CD1c-positive myeloid dendritic cell (primary cell): Measurements from ENCODE around the gene SPATA31D1.

Experiments used
- DNase-seq: peaks from one replicate; pipeline ENCODE4 v3.0.0-alpha.2; 2016; ENCODE audit errors: extremely low spot score

SPATA31D1 gene

DNA sequence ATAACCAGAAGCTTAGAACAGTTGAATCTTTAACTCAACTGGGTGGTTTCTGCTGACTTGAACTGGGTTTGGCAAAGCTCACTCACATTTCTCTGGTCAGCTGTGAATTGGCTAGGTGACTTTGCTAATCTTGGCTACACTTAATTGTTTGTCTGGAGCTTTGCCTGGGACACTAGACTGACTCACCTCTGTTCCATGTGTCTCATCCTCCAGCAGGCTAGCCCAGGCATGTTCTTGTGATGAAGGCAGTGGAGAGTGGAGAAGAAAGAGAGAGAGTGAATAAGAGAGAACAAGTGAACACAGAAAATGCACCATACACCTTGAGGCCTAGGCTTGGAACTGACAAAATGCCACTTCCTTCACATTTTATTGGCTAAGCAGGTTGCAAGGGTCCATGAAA is 32.6 kb downstream of the SPATA31D1 start:
- no peak for DNase-seq

DNA sequence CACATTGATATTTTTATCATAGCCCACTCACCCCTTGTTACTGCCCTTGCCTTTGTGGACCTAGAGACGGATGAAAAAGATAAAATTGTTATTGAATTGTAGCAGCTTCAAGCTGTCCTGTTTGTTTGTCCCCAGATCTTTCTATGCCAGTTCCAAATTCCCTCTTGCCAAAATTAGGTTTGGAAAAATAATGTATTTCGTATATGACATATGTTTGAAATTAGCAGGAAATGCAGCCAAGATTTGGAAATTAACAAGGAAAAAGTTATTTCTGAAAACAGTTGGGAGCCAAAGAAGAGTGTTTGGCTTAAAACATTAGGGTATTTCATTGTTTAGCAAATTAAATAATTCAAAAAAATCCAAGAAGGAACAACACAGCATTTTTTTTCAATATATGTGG is 33.5 kb downstream of the SPATA31D1 start:
- DNase-seq = no peak

DNA sequence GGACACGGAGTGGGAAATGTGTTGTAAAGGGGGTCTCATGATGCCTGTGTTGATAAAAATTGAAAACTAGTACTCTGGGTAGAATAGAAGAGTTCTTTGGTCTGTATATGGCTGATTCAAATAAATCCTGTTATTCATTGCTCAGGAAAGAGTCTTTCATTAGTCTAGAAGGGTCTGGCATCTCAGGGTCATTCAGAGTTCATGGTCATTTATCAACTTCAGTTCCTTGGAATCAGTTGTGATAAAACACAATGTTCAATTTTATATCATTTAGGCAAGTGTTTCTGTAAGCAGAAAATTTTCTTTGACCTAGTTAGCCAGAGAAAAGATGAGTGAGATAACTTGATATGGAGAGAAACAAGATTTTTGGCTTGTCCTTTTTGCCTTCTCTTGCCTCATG is 36.3 kb downstream of the SPATA31D1 start:
- DNase-seq = no peak

DNA sequence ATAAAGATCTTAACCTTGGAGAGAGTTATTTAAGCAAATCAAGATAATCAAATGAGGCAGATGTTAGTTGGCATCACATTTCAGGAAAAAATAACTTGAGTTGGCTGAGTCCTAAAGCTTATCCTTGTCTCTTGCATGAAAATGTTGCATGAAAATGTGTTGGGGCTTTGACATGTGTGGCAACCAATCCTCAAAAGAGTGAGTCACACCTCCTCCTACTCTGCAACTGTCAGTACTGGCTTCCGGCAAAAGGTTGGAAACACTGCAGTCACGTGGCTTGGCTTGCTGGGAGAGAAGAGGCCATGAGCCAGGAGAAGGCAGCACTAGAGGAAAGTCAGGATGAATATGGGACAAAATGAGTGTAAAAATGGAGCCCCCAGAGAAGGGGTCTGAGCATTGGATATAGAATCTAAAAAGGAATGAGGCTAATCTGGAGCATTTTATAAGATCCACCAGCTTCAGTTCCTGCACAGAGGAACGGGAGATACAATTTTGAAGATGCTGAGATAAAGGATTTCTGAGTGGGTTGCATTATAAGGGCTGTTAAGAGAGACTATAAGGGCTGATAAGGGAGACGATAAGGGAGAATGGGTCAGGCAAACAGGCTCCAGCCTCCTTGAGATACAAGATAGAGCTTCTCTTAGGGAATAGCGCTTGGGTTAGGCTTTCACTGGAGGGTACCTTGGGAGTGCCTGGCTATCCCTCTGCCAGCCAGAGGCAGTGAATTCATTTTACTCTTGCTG is 43.1 kb downstream of the SPATA31D1 start:
- no peak for DNase-seq

DNA sequence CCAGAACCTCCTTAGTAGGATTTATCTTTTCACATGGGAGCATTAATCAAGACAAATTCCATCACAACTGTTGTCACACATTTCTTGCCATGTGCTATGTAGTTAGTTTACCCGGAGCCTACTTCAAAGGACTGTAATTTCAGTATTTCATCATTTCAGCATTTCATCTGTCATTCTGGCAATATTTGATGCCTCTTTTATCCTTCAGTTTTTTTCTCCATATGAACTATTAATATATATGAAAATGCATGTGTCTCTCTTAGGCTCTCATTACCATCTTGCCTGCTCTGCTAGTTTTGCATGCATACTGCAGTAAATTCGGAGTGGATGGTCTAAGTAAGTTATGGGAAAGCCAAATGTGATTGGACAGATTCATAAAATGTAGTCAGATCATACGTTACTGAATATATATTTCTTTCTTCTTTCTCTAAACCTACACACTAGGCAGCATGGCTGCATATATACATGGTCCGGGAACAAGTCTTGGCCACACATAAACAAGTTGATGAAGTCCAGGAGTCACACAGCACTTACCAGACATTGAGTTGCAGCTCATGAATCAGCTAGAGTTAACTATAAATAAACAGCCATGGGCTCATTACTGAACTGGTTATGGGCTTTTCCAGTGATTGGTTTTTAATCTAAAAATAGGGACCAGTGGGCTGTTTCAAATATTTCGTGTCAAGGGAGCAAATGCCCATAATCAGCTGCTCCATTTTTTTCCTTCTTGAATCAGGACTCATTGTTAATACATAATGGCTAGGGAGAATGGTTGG is 46.6 kb downstream of the SPATA31D1 start:
- DNase-seq = no peak

DNA sequence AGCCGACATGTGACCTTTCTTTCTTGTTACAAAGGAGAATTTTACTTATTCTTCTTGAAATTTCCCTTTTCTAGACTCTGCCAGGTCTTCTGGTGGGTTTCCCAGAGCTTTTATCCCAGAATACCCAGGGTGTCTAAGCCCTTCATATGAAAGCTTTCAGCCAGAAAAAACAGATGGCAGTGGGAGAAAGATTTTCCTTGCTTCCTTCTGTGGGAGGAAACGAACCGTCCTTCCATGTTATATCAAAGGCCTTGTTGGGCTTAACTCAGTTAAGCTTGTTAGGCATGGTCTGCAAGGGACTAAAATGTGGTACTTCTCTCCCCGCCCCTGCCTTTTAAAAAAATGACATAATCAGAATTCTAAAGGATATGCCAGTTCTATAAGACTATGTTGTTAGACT is 47.5 kb downstream of the SPATA31D1 start:
- no peak for DNase-seq

DNA sequence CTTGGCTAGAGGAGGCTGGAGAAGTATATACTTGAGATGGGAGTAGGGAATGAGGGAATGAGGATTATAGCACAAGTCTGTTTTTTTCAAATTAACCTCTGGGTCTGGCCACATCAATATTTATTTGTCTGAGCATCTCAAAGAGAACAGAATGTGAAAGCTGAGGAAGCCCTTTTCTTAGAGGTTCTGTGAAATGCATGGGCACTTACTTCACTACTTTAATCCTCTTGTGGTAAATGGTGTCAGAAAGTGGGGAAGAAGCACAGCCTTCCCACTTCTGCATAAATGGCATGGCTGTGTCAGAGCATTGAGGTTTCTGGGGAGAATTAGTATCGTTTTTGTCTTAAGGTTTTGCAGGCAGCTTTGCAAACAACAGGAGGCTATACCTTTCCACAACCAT is 48.6 kb downstream of the SPATA31D1 start:
- DNase-seq = no peak

DNA sequence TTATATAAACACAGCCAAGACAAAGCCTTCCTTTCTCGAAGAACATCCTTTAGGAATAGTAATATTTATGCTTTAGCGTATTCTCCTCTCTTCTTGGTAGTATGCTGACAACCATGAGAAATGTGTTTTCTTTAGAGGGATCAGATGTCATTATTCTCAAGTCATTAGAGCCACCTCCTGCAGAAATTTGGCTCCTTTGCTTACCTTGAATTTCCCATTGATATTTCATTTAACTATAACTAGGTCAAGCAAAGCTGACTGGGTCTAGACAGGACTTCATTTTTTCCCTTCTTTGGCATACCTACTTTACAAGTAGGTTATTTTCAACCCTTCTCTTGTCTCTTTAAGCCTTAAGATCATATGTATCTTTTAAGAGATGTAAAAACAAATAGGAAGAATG is 50.3 kb downstream of the SPATA31D1 start:
- DNase-seq = no peak
